NCI-H524 treated with DMSO at 0.1 percent for 48 hours (cell line): ENCODE data around the gene ENG.

Experiments
- DNase-seq: peaks from one replicate; lab custom pipeline; 2025; lab: John Stamatoyannopoulos, UW

ENG gene

GRCh38 chr9:127814619-127815511, 39.6 kb downstream of the ENG start:
- DNase-seq: no peak

DNA sequence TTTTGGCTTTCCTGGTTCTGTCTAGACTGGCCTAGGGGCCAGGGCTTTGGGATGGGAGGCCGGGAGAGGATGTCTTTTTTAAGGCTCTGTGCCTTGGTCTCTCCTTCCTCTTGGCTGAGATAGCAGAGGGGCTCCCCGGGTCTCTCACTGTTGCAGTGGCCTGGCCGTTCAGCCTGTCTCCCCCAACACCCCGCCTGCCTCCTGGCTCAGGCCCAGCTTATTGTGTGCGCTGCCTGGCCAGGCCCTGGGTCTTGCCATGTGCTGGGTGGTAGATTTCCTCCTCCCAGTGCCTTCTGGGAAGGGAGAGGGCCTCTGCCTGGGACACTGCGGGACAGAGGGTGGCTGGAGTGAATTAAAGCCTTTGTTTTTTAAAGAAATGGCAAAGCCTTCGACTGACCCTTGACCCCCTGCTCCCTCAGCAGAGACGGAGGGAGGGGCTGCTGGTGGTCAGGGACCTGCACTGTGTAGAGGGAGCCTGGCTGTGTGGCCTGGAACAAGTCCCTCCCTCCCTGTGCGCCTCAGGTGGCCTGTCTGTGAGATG, 40.7 kb downstream of the ENG start:
- DNase-seq: no peak

DNA sequence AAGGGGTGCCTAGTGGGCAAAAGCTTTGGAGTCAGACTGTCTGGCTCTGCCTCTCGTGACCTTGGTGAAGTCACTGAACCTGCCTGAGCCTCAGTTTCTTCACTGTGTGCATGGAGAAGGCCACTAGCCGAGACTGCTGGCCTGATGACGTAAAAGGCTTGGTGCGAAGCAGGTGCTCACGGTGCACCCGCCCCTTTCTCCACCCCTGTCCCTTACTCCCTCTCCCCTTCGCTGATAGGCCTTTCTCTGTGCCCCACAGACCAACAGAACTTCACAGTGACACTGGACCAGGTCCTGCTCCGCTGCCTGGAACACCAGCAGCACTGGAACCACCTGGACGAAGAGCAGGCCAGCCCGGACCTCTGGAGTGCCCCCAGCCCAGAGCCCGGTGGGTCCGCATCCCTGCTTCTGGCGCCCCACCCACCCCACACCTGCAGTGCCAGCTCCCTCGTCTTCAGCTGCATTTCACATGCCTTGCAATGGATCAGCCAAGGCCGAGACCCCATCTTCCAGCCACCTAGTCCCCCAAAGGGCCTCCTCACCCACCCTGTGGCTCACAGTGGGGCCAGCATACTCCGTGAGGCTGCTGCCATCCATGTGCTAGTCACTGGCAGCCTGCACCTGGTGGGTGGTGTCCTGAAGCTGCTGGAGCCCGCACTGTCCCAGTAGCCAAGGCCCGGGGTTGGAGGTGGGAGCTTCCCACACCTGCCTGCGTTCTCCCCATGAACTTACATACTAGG, 41.4 kb downstream of the ENG start:
- no peak for DNase-seq

GRCh38 chr9:127812011-127812410, 42.4 kb downstream of the ENG start:
- DNase-seq: no peak

GRCh38 chr9:127810378-127811187, 43.9 kb downstream of the ENG start:
- no peak for DNase-seq

- no peak for DNase-seq
These were observed 44.7 kb downstream of the ENG start for GRCh38 chr9:127809540-127810377.

DNA sequence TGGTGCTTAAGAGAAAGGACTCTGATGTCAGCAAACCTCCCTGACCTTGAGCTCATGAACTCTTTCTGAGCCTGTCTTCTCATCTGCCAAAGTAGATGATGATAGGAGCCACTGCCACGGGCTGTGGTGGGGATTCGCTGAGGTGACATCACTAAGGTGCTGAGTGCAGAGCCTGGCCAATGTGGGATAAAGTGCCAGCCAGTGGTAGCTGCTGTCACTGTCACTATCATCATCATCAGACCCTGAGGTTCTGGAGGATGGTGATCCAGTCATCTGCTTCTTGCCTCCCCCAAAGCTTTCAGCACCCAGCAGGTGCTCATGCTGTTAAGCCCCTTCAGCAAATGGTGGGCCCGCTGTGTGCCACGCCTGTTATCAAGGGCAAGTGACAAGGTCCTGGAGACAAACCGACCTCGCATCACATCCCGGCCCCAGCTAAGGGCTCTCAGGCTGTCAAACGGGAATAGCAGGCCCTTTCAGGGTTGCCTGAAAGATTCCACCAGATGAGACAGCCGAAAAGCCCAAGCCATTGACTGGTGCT, 45.4 kb downstream of the ENG start:
- no peak for DNase-seq

- DNase-seq: no peak
These were observed 46.0 kb downstream of the ENG start for GRCh38 chr9:127808347-127809001.

DNA sequence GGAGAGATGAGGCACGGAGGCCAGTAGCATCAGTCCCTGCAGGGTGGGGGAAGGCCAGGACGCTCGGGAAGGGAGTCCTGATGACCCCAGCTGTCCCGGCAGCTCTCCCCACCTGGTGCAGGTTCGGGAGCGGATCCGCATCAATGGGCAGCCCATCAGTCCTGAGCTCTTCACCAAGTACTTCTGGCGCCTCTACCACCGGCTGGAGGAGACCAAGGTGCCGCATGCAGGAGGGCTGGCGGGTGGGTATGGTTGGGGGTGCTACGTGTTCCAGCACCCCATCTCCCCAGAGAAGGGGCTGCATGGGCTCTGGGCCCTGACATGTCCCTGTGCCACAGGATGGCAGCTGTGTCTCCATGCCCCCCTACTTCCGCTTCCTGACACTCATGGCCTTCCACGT, 47.6 kb downstream of the ENG start:
- no peak for DNase-seq

DNA sequence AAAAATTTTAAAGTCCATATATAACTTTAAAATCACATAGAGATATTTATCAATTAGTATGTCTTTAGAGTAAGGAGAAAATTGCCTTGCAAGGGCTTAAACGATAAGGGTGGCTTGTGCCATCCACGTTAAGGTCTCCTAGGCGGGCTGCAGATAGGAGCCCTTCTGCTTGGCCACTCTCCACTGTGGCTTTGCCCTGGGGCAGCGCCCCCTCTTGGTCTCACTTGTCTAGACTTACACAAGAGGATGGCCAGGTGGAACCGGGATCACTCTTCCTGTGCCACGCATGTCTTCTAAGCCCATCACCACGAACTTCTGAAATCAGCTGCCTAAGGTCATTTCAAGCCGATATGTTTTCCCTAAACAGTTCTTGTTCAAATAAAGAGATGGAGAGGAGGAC, 48.8 kb downstream of the ENG start:
- DNase-seq: no peak

- no peak for DNase-seq
These were observed 50.7 kb downstream of the ENG start for GRCh38 chr9:127803507-127804352.

- peak; percentile 35 for DNase-seq
These were observed 51.6 kb downstream of the ENG start, which contains the start of gene FPGS for GRCh38 chr9:127802576-127803443. TSS of gene FPGS (plus strand) at chr9:127802882. CDS start at chr9:127802925, 43 bp downstream.

DNA sequence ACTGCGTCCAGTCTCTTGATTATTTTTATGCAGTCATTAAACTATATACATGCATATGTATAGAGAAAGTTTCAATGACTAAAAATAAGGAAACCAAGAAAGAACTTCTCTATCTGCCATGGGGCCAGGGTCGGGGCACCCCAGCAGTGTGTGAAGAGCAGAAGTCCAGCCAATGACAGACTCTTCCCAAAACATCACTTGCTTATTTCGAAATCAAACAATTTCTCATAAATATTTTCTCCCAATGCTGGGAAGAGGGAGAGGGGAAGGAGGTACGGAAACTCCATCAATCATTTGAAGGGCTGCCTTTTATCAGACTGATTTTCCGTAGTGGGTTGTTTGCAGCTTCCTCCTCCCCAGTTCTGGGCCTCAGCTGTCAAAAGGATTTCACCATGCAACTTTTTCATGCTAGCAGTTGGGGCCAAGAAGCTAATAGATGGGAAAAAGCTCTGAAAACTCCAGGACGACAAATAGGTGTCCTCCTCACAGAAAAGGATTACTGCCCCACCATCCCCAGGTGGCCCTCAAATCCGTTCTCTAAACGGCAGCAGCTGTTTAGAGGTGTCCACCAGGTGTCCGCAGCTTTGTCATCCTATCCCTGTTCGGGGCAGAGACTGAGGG, 52.4 kb downstream of the ENG start:
- DNase-seq: no peak

DNA sequence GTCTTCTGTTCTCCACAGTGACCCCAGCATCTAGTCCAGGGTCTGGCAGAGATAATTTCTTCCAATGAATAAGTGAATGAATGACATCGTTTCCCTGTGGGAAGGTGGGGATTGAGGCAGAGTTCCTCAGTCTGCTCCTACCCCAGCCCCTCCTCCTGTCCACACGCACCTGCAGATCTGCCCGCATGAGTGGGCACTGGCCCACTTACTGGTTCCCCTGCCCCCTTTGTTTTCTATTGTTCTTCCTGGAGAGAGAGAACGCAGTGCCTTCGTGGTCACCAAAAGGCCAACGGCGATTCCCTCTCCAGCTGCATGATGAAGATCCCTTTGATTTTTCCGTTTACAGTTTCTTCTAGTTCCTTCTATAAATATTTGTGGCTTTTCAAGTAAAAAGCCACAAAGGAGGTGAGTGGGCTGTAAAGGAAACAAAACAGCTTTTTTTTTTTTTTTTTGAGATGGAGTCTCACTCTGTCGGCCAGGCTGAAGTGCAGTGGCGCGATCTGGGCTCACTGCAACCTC, 57.5 kb downstream of the ENG start:
- no peak for DNase-seq

DNA sequence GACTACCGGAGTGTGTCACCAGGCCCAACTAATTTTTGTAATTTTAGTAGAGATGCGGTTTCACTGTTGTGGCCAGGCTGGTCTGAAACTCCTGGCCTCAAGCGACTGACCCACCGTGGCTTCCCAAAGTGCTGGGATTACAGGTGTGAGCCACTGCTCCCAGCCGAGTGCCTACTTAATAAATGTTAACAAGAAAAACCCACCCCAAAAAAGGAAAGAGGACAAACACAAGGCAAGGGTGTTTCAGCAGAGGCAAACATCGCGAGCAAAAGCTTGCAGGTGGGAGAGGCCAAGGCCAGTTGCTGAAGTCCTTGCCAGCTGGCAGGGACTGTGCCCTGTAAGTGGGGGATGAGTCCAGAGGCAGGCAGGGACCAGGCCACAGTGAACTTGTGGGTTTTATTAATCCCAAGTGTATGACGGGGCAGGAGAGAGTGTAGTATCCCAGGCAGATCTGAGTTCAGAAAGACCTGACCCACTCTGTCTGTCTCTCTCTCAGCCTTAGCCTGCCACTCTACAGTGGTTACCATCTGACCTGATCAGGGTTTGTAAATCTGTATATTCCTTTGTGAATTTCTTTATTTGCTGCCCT, 58.1 kb downstream of the ENG start:
- DNase-seq: no peak

DNA sequence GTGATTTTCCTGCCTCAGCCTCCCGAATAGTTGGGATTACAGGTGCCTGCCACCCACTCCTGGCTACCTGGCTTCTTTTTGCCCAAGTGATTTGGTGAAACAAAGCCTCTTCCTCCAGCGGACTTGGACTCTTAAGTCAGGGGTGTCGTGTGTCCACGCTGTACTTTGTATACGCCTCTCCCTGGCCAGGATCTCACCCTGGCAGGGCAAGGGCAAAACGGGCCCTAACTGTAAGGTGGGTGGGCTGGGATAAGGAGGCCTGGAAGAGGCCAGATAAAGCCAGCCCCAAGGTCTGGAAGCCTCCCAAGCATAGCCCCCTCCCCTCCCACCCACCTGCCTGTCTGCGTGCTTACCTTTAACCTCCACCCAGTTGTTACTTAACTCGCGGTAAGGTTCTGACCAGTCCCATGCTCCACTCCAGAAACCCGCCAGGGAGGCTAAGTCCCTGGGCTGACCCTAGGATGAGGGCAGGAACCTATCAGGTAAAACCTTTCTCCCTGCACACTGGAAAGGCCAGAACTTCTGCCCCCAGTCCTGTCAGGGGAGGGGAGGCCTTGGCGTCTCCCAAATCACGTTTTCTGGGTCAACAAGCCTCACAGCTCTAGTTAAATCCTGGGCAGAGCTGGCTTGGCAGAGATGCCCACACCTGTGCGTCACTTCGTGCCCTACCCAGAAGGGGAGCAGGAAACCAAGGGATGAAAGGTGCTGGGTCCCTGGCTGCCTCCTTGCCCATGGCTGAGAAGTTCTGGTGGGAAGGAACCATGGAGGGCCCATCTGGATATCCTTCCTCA, 60.3 kb downstream of the ENG start:
- DNase-seq: no peak
